ENCODE measurements around the gene ATF3.
"Not testable (repeated sequence)": the region's sequence is repeated elsewhere in the genome, so short reads cannot be mapped to it uniquely, and the experiment has no call there.

Gene ATF3

GRCh38 chr1:212655668-212656440 lies 47.3 kb downstream of the ATF3 start:
- no peak for DNase-seq

GRCh38 chr1:212656730-212657129 lies 48.2 kb downstream of the ATF3 start:
- DNase-seq, result no peak

DNA sequence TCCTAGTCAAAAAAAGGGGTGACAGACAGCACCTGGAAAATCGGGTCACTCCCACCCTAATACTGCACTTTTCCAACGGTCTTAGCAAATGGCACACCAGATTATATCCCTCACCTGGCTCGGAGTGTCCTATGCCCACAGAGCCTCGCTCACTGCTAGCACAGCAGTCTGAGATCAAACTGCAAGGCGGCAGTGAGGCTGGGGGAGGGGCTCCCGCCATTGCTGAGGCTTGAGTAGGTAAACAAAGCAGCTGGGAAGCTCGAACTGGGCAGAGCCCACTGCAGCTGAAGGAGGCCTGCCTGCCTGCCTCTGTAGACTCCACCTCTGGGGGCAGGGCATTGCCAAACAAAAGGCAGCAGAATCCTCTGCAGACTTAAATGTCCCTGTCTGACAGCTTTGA lies 49.7 kb downstream of the ATF3 start:
- not testable (repeated sequence) for DNase-seq

GRCh38 chr1:212664409-212665199 lies 56.0 kb downstream of the ATF3 start:
- no peak for DNase-seq

DNA sequence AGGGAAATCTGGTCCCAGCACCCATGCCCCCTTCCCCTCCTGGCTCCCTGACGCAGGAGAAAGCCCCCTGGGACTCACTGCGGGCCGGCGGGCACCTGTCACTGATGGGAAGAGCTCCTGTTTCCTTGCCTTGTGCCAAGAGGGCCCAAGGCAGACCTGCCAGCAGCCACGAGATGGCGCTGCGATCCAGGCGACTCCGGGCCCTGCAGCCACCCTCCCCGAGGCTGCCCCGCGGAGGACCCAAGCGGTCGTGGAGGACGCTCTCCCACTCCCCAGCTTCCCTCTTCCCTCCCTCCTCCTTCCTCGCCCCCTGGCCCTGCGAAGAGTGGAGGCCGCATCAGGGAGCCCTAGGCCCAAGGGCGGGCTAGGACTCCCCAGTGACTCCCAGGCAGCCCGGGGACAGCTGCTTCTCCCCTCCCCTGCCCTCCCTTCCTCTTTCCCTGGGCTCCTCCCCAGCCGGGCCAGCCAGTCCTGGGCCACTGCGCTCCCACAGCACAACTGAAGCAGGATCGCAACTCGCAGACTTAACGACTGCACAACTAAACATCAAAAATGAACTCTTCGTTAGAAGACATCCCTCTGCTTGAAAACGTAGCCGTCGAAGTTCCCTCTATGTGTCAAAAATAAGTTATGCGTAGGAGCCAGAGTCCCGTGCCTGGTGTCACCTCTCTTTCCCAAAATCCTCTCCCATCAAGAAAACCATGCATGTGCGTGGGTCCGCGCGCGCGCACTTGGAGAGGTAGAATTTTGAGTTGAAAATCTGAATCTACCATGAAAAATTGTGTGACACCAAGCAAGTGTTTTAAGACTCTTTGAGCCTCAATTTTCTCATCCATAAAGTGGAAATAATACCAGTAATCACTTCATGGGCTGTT lies 56.9 kb downstream of the ATF3 start:
- DNase-seq, result peak; percentile 85 to 89

DNA sequence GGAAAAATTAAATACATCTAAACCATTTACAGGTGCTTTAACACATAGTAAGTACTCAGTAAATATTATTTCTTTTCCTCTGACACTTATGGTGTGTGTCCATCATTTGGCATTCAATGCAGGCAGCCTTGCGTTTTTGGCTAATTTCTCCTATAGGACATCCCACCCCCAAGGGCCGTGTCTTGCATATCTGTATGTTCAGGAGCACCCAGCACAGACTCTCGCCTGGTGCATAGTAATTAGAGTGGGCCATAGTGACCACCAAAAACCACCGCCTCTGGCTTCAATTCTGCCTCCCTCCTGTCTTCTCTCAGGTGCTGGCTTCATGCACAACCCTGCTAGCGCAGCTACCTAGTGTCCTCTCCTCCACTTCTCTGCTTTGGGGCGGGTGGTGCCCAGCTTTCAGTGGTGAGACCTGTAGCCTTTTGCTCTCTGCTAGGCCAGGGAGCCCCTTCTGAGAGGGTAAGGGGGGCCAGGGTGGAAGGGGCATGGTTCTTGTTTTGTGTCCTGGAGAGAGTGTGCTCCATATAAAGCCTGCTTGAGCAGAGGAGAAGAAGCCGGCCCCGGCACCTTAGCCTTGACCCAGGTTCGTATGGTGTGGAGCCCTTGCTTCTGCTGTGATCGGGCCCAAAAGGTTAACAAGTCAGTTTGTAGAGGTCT lies 57.7 kb downstream of the ATF3 start:
- peak in 1 of 2 donors; percentile 15 for DNase-seq

GRCh38 chr1:212667223-212668139 lies 58.9 kb downstream of the ATF3 start:
- peak in 1 of 2 donors; percentile 18 for DNase-seq

DNA sequence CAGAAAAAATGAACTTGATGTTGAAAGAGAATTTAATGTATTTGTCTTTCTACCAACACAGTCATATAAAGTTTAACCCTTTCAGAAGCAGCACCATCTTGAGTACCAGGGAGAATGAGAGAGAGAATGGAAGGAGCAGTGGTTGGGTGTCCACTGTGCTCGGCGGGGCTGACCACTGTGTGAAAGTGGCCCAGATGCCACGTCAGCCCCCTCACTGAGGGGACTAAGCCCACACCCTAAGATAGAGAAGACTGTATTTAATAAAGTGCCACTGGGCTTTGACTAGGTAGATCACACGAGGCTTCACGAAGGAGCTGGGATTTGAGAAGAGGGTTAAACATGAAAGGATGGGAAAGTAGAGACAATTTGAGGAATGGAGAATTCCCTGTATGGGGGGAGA lies 59.9 kb downstream of the ATF3 start:
- peak in 1 of 2 donors; percentile 0 for DNase-seq

- DNase-seq, result no peak
These were observed 60.5 kb downstream of the ATF3 start for GRCh38 chr1:212669102-212669501.

GRCh38 chr1:212669600-212669999 lies 61.0 kb downstream of the ATF3 start:
- DNase-seq, result no peak

- no peak for DNase-seq
These were observed 61.7 kb downstream of the ATF3 start for GRCh38 chr1:212670301-212670700.
